ENCODE measurements around the gene EIF3K.

EIF3K gene

DNA sequence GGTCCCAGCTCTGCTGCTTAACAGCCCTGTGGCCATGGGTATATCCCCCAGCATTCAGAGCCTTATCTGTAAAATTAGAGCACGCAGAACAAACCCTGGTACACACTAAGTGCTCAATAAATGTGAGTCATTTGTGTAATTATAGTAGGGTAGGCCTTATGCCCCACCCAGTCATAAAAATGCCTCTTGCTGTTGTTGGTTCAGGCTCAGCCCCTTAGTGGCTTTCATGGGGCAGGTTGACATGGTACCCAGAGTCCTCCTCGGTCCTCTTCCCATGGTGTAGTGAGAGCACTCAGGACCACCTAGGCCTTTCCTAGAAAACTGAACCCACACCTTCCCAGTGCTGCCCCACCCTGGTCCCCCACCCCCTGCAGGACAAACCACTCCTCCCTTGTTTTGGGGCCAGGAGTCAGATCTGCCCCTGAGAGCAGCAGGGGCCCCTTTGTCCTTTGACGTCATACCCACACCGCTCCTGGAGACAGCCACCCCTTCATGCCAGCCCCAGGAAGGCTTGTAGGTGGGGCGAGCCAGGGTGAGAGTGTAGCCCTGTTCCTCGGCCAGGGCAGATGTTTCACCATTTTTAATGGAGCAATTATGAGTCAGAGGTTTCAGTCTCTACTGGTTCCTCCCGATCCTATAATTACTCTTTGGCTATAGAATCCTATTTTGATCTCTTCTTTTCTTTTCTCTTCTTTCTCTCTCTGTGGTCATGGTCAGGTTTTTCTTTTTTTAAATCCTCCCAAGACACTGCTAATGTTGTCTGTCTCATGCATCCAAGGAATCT is 65.3 kb downstream of the EIF3K start:
- DNase-seq (ENCODE audit: low read depth) = no peak

DNA sequence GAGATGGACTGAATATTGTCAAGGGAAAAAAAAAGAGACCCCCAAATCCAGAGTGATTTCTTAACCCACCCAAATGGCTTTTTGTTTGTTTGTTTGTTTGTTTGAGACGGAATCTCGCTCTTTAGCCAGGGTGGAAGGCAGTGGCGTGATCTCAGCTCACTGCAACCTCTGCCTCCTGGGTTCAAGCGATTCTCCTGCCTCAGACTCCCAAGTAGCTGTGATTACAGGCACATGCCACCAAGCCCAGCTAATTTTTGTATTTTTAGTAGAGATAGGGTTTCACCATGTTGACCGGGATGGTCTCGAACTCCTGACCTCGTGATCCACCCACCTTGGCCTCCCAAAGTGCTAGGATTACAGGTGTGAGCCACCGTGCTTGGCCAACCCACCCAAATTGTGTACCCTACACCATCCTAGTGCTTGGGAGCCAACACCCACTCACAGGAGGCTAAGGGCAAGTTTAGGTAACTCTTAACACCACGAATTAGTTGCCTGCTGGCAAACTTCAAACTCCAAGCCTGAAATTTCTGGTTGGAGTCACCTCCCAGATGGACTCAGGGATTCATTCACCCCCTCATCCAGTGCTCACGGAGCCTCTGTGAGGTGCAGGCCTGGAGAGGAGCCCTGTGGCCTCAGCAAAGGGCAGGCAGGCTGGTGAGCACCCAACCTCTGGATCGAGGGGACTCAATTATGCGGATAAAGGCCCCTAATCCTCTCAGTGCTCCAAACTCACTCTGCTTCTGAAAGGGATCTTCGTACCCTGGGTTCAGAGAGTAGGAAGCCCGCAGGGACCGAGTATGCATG is 66.1 kb downstream of the EIF3K start:
- no peak for DNase-seq (ENCODE audit: low read depth)

GRCh38 chr19:38685666-38686529 is 66.9 kb downstream of the EIF3K start:
- no peak for DNase-seq (ENCODE audit: low read depth)

DNA sequence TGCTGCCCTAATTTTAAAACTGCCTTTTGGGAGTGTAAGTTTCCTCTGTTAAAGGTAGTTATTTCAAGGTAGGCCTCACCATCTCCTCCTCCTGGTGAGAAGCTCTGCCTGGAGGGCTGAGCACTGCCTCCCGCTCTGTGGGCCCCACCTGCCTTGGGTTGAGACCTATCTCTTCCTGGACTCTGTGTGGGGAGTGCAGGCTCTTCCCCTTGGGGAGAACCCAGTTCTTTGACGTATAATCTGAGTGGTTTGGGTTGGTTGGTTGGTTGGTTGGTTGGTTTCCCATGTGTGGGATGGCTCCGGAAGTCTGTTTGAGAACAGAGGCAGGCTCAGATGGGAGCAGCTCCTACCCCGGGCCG is 67.5 kb downstream of the EIF3K start:
- no peak for DNase-seq (ENCODE audit: low read depth)

All from activated T-helper 1 cell treated with Interleukin-2 at 50 U/mL for 16 hours (primary cell).